Stimulated activated CD8-positive, alpha-beta memory T cell treated with anti-CD3 and anti-CD28 coated beads, Interleukin-4, amount 100 ng/mL, for 1 hour (primary cell): Measurements from ENCODE around the gene FAM120B.
"Not testable (repeated sequence)": the region's sequence is repeated elsewhere in the genome, so short reads cannot be mapped to it uniquely, and the experiment has no call there.

Source experiments
- DNase-seq, 2 donors: peaks; one replicate each; pipeline ENCODE4 v3.0.0-alpha.2; 2020; ENCODE audit warnings: low read depth in 2 of 2, low spot score in 1 of 2

The FAM120B gene, protein sequence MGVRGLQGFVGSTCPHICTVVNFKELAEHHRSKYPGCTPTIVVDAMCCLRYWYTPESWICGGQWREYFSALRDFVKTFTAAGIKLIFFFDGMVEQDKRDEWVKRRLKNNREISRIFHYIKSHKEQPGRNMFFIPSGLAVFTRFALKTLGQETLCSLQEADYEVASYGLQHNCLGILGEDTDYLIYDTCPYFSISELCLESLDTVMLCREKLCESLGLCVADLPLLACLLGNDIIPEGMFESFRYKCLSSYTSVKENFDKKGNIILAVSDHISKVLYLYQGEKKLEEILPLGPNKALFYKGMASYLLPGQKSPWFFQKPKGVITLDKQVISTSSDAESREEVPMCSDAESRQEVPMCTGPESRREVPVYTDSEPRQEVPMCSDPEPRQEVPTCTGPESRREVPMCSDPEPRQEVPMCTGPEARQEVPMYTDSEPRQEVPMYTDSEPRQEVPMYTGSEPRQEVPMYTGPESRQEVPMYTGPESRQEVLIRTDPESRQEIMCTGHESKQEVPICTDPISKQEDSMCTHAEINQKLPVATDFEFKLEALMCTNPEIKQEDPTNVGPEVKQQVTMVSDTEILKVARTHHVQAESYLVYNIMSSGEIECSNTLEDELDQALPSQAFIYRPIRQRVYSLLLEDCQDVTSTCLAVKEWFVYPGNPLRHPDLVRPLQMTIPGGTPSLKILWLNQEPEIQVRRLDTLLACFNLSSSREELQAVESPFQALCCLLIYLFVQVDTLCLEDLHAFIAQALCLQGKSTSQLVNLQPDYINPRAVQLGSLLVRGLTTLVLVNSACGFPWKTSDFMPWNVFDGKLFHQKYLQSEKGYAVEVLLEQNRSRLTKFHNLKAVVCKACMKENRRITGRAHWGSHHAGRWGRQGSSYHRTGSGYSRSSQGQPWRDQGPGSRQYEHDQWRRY

DNA sequence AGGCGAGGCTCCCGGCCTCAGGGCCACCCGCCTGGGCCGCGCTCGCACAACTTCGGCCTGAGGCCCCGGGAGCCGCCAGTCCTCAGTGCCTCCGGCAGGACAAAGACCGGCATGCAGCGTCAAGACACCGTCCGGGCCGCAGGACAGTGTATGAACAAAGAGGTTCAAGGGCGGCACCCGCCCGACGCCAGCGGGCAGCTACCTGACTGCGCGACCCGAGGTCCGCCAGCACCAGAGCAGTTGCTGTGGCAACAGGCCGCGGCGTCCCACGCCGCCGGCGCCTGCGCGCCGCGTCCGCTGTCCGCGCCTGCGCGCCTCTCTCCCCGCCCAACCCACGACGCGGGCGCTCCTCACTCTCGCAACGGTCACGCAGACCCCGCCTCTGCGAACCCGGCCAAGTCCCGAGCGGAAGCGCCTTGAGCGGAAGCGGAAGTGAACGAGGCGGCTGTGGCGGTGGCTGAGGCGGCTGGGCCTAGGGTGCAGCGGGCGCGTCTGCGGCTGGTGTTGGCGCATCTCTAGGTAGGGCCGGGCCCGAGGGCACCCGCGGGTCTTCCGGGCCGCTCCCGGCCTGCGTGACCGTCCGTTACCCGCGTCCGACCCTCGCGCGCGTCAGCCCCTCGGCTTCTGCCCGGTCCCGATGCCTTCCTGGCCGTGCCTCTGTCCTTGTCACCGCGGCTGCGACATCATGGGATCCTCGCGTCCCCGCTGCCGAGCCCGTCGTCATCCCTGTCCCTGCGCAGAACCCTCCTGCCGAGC is at the start of gene FAM120B:
FAM120B (plus strand) TSS at position 435 of the 756 bp plus-strand sequence. CDS start 10,633 bp downstream, outside the sequence.
- DNase-seq = peak; percentile 85 to 93

DNA sequence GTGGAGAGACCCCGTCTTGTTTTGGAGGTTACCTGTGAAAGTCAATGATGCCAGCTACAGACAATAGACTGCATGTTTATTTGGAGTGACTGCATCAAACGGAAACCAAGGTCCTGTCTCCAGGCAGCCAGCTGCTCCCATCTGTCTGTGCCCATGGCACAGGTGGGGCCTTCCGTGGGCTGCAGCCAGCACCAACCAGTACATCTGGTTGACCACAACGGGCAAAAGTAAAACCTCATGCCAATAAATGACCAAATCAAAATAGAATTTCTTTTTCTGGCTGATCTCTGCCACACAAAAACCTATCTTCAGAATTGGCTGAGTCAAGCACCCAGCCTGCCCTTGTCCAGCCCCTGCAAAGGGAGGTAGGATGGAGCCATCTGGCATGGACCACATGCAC is 49.2 kb upstream of the FAM120B start:
- DNase-seq = no peak

DNA sequence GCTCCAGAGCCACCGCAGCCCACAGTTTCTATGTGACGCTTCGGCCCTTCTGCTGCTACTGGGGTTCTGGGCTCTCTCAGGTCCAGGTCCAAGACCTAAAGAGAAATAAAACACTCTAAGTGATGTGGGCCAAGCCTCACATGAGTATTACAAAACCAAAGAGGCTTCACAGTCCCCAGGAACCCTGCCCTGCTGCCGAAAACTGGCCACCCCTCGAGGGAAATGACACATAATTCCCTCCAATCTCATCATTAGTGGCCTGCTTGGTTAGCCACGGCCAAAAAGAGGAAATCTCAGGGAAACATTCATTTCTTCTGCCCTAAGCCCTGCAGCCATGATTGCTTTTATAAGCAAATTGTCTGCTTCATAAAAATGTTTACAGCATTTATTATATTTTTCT is 48.2 kb upstream of the FAM120B start:
- DNase-seq = no peak

DNA sequence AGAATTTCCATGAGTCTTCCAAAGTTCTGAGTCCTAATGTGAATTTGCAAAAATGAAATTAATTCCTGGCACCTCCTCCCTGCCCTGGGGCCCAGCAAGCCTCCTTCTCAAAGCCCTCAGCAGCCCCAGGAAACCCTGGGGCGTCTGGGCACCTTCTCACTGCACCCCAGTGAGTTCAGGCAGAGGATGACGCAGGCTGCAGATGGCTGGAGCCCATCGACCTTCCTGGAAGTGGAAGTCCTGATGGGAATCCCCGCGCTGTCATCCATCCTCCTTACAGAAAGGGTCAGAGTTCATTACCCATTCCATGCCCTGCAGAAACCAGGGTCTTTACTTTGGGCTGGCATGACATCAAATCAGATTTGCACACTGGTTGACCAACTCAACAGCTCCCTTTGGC is 47.3 kb upstream of the FAM120B start:
- DNase-seq = no peak

DNA sequence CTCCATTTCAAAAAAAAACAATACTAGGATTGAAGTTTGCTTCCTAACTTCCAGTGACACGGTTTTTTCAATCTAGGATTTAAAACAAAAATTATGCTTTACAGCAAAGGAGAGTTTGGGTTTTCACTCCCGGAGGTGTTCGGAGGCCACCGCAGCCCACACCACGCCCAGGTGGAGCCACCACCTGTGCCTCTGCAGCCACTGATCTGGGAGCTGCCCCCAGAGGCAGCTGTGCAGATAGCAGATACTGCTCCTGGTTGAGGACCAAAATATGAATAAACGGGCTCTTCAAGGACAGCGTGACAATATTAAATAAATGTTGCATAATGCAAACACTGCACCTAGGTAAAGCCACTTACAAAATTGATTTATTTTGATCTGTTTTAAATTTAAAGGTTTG is 45.9 kb upstream of the FAM120B start:
- DNase-seq = no peak

DNA sequence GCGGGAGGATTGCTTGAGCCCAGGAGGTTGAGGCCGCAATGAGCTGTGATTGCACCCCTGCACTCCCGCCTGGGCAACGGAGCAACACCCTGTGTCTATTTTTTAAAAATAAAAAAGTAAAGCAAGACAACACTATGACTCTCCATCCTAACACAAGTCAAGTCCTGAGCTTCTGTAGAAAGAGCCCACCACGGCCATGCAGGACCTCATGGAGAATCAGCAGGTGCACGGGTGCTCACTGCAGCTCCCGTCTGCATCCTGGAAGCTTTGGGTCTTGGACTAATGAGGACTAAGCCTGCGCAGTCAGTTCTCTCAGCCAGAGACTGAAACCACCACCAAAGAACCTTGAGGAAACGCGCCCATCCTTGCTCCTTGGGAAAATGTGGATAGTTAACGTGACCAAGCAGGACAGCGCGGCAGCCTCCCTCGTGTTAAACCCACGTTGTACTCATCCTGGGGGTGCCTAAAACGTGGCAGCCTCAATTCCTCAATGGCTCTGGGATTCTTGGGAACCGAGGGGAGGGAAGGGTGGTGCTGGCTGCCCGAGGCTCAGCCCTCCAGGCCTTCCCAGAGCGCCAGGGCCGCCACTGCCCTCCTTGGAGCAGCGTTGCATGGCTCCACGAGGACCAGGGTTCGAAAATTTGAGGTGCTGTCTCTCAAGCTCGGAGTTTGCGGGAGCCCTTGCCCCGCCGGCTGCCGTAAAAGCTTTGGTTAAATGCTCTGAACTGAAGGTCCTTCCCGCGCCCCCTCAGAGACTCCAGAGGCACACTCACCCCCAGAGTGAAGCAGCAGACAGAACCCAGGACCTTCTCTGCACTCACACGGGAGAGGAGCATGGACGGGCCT is 44.7 kb upstream of the FAM120B start:
- DNase-seq = no peak

DNA sequence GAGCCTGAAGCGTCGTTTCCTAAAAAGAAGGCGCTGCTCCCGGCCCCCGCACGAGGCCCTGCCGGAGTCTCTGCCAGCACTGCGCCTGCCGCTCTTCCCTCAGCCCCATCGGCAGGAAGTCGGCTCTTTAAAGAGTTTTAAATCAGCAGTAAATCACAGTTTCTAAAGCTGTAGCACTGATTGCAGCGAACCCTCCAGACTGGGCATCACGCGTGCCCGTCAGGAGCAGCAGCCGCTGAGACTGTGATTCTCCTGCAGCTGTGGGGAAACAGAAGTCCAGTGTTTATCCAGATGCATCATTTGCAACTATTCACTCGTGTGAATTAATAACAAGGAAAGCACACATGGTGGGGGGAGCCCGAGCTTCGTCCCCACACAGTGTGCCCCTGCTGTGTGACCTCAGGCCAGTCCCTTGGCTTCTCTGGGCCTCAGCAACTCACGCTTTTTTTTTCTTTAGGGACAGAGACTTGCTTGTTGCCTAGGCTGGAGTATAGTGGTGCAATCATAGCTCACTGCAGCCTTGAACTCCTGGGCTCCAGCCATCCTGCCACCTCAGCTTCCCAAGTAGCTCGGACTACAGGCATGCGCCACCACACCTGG is 44.0 kb upstream of the FAM120B start:
- DNase-seq = no peak

DNA sequence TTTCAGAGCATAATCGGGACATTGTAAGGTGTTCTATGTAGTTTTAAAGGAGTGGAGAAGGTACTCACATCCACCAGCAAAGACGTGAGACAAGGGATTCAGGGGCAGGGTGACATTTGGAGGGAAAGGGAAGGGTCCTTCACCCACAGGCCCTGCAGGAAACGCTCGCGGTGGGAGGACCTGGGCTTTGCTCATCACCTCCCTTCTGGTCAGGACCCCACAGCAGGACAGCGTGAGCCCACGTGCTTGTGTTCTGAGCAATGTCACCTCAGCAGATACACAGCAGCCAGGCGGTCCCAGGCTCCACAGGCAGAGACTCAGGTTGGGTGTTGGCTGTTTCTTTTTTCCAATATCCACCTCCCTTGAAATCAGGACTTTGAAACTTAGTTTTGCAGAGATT is 43.1 kb upstream of the FAM120B start:
- no peak for DNase-seq

DNA sequence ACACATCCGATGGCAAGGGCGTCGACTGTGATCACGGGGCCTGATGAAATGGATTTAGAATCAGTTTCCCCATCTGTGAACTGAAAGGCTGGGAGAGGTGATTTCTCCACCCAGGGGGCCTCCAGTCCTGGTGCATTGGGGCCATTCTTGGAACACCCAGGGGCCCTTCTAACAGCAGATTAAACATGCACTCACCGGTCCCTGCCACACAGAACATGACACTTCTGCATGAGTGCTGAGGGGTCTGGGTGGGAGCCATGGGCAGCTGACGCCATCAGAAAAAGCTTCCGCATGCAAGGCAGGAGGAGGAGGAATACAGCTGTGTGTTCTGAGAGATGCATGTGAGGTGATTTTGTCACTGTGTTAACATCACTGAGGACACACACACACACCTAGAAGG is 42.5 kb upstream of the FAM120B start:
- no peak for DNase-seq

DNA sequence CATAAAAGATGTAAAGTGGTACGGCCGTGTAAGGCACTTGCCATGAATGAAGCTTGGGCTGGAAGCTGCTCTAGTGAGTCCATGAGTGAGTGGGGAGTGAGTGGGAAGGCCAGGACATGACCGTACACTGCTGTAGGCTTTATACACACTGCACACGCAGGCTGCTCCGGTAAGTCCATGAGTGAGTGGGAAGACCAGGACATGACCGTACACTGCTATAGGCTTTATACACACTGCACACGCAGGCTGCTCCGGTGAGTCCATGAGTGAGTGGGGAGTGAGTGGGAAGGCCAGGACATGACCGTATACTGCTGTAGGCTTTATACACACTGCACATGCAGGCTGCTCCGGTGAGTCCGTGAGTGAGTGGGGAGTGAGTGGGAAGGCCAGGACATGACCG is 41.9 kb upstream of the FAM120B start:
- DNase-seq = not testable (repeated sequence)

DNA sequence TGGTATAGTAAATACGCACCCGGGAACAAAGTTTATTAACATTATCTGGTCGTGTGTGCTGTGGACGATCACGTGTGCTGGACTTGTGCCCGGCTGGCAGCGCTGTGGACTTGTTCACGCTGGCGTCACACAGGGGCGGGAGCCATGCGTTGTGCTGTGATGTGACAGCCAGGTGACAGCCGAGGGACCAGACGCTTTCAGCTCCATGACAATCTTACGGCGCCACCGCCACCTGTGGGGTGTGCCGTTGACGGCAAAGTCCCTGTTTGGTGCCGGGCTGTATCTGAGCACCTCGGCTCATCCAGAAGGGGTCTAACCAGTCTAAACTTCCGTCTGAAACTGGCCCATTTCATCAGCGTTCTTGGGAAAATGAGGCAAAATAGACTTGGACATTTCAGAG is 40.9 kb upstream of the FAM120B start:
- no peak for DNase-seq

DNA sequence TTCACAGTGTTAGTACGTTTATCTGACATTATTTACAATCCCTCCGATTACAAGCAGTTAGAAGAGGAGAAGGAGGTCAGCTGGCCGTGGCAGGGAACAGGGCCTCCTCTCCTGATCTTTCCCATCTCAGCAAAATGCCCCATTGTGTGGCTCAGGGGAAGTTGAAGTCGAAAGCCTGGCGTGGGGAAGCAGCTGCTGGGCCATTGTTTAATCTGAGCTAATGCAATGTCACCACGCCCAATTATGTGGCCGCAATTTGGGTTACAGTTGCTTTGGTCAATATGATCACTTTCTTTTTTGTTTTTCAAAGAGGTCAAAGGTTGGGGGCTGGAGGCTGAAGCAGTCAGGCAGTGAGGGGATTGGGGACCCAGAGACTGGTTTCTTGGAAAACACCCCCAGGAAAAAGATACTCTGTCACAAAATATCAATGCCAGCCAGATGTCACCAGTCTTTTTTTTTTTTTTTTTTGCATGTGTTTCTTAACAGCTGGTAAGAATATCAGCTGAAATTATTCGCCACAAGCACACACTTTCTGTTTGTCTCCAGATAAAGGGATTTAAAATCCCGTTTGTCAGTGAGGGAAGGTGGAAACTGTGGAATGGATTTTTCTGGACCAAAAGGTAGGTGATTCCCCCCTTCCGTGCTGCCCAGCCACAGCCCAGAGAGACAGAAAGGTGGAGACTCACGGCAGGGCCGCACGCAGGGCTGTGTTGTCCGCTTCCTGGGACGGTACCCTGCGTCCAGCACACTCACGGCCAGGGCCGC is 40.3 kb upstream of the FAM120B start:
- DNase-seq = no peak

DNA sequence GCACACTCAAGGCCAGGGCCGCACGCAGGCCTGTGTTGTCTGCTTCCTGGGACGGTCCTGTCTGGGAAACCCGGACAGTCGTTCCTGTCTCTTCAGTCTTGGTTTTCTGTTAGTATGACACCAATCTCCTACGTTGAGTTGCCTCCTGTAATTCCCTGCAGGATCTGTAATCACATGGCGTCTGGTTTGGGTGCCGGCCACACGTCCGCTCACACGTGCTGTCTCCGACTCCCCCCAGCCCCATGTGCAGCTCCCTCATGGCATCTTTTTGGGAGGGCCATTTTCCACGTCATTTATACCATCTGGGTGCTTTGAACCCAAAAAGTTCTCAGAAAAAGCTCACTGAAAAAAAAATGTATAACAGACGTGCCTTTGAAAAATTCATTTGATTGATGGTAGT is 38.9 kb upstream of the FAM120B start:
- DNase-seq = no peak

DNA sequence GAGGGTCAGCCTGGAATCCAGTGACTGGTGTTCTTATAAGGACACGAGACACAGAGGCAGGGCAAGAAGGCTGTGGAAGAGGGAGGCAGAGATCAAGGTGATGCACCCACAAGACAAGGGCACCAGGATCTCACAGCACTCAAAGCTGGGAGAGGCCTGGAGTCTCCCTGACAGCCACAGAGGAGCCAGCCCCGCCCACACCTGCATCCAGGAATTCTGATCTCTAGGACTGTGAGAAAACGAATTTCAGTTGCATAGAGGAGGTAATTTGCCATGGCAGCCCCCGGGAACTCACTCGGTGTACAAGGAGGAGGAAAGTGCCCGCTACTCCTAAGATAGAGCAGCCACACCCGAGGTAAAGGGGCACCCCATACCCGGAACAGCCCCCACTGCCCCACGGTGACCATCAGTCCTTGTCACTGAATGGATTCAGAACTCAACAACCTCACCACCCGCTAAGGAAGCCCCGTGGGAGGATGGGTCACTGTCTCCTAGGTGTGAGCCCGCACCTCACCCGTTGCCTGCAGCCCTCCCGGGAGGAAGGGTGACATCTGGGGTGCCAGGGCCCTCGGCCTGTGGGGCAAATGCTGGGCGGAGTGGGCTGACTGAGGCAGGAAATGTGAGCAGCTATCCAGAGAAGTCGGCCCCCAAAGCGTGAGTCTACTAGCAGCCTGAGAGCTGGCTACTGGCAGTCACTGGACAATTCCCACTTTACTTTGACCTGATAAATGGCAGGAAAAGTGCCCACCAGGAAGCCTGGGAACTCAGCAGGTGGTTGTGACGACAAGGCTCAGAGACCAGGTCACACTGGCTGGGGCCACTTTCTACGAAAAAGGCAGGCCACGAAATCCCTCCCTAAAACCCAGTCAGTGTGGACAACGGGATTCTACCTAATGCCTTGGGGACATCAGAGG is 38.1 kb upstream of the FAM120B start:
- no peak for DNase-seq

DNA sequence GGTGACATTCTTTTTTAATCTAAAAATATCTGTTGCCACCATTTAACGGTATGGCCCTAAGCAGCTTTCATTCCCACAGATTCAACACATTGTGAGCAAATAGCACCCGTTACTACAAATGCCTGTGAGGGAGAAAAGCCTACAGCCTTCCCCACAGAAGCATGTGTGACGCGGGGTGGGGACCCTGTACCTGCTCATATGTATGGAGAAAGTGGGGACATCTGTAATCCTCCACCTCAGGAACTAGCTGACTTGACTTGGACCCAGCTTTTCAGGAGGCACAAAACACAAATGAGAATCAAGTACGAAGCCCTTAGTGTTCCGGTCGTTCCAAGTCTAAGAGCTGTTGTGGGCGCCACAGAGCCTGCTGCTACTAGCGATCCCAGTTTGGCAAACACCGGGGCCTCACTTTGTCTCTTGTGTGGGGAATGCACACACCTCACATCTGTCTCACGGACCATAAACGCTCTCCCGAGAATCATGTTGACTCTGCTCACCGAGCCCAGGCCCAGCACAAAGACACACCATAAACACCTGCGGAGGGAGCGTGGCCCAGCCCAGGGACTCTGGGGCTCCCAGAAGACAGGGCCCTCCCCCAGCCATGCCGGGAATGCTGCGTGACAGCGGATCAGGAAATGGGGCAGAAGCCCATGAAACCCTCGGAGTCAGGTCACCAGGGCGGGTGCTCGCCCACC is 37.3 kb upstream of the FAM120B start:
- no peak for DNase-seq

DNA sequence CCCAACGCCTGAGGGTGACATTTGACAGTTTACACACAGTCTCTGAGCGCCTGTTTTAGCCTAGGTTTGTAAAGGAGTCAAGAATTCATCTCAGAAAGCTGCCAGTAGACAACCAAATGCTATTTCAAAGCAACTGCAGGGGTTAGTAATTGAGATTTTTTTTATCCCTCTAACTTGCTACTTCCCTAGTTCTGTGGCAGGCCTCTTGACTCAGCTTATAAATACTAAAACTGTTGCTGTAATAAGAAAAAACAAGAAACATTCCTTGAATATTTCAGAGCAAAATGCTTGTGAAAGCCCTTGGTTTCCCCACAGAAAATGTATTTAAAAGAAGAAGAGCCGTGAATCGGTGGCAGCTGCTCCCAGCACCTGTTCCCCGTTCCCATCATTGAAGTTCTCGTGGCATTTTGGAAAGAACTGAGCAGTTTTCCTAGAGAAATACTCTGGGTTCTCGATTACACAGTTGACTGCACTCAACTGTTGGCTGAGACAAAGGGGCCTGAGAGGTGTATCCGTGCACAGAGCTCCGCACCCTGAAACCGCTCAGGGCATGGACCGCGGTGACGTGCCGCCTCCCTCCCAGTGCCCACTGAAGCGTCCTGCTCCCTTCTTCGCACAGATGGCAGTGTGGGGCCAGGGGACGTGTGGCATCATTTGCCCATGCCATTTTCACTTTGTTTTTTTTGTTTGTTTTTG is 36.6 kb upstream of the FAM120B start:
- no peak for DNase-seq

DNA sequence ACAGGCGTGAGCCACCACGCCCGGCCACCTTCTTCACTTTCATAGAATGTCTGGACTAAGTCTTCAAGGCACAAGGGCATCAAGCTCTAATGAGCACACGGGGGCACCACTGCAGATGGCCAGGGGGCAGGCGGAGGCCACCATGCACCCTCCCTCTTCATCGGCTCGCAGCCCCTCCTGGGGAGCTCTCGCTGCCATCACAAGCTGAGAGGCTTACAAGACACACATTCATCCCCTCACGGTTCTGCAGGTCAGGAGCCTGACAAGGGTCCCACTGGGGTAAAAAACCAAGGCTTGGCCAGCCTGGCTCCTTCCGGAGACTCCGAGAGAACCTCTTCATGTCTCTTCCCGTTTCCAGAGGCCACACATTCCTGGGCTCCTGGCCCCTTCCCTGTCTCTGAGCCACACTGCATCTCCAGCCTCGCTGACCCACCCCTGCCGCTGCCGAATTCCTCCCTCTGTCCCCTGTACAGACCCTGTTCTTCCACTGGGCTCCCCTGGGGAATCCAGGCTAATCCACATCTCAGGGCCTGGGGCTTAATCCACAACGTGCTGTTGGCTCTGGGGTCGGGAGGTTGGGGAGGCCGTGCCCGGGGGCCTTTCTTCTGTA is 35.5 kb upstream of the FAM120B start:
- DNase-seq = no peak
